HepG2 (cell line): ENCODE results near the gene GEMIN2. TPM values are rescaled to one million over a fixed set of nuclear protein-coding genes. Genes with fewer than 3 reads are reported as not detected.

Experiments used
- FOSL1 ChIP-seq: sonication (generic); formaldehyde crosslinking; IDR thresholded peaks from 2 replicates; pipeline ENCODE4 v1.9.0; 2021; ENCODE audit warnings: missing genetic modification reagents, borderline replicate concordance
- GATA4 ChIP-seq: sonication (generic); IDR thresholded peaks from 2 replicates; pipeline ENCODE4 v1.6.1; 2016; ENCODE audit warnings: antibody characterized with exemption, low read depth, borderline replicate concordance
- HIVEP1 ChIP-seq: sonication (generic); formaldehyde crosslinking; IDR thresholded peaks from 2 replicates; pipeline ENCODE4 v1.4.0; 2020; ENCODE audit warnings: mild to moderate bottlenecking, missing genetic modification reagents
- MTA3 ChIP-seq: sonication (generic); formaldehyde crosslinking; IDR thresholded peaks from 2 replicates; pipeline ENCODE4 v1.4.0; 2020; ENCODE audit warnings: missing genetic modification reagents
- SSRP1 ChIP-seq: IDR thresholded peaks from 2 replicates; pipeline ENCODE4 v1.6.1; 2016; ENCODE audit warnings: control low read depth
- TSC22D2 ChIP-seq: sonication (generic); formaldehyde crosslinking; IDR thresholded peaks from 2 replicates; pipeline ENCODE4 v1.5.1; 2020; ENCODE audit warnings: missing genetic modification reagents, mild to moderate bottlenecking, borderline replicate concordance
- ZNF720 ChIP-seq: sonication (generic); formaldehyde crosslinking; IDR thresholded peaks from 2 replicates; pipeline ENCODE4 v1.4.0; 2020; ENCODE audit warnings: missing genetic modification reagents
- polyA plus RNA-seq, 8 experiments: library from polyadenylated mRNA; depleted of rRNA in 3 of 8; stranded (reverse) in 7 of 8; unstranded in 1 of 8; fragments of >200 nt; fragmentation: Illumina TruSeq in 4 of 8; extraction: Trizol in 4 of 8; gene quantifications; 2 replicates each; pipeline versions ENCODE4 v1.2.1 to v1.2.3, GENCODE V29; 2011 to 2016; ENCODE audit warnings: low read depth in 4 of 8, missing spikeins in 1 of 8, mixed read lengths in 1 of 8; ENCODE audit not compliant: insufficient read depth in 1 of 8
- total RNA-seq, 5 experiments: library from RNA; depleted of rRNA; stranded (reverse); fragments of >200 nt; fragmentation: Illumina TruSeq; extraction: Trizol; gene quantifications; 2 replicates each; pipeline ENCODE4 v1.2.3, GENCODE V29; 2016; ENCODE audit warnings: low read depth in 1 of 5
- TF ChIP-seq, protein P1 (sequence below): IDR thresholded peaks from 2 replicates; pipeline ENCODE4 v1.4.0; 2020; ENCODE audit warnings: mild to moderate bottlenecking, missing genetic modification reagents
- TF ChIP-seq, protein P2 (sequence below): sonication (generic); formaldehyde crosslinking; IDR thresholded peaks from 2 replicates; pipeline ENCODE4 v1.4.0; 2020; ENCODE audit warnings: missing genetic modification reagents
- TF ChIP-seq, protein P3 (sequence below): sonication (generic); formaldehyde crosslinking; IDR thresholded peaks from 2 replicates; pipeline ENCODE4 v1.4.0; 2020; ENCODE audit warnings: missing genetic modification reagents, mild to moderate bottlenecking, borderline replicate concordance
- TF ChIP-seq, protein P4 (sequence below): sonication (generic); formaldehyde crosslinking; IDR thresholded peaks from 2 replicates; pipeline ENCODE4 v1.5.0; 2020; ENCODE audit warnings: mild to moderate bottlenecking, low read depth, missing genetic modification reagents, borderline replicate concordance

GEMIN2 gene
- total and polyA plus RNA-seq, 2 of the 13 experiments (the other 11 are each of a cell fraction or from before 2014, with no cell fraction given) = 54.8 to 110 TPM

DNA sequence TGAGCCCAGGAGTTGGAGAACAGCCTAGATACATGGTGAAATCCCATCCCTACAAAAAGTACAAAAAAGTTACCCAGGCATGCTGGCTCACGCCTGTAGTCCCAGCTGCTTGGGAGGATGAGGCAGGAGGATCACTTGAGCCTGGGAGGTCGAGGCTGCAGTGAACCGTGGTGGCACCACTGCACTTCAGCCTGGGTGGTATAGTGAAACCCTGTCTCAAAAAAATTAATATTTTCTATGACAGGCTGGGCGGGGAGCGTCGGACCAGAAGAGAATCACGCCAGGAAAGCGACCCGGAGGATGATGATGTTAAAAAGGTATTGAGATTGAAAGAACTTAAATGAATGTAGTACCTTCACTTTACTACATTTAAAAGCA is 63.0 kb downstream of the GEMIN2 start (continued):
- TF ChIP-seq, protein P1, sequence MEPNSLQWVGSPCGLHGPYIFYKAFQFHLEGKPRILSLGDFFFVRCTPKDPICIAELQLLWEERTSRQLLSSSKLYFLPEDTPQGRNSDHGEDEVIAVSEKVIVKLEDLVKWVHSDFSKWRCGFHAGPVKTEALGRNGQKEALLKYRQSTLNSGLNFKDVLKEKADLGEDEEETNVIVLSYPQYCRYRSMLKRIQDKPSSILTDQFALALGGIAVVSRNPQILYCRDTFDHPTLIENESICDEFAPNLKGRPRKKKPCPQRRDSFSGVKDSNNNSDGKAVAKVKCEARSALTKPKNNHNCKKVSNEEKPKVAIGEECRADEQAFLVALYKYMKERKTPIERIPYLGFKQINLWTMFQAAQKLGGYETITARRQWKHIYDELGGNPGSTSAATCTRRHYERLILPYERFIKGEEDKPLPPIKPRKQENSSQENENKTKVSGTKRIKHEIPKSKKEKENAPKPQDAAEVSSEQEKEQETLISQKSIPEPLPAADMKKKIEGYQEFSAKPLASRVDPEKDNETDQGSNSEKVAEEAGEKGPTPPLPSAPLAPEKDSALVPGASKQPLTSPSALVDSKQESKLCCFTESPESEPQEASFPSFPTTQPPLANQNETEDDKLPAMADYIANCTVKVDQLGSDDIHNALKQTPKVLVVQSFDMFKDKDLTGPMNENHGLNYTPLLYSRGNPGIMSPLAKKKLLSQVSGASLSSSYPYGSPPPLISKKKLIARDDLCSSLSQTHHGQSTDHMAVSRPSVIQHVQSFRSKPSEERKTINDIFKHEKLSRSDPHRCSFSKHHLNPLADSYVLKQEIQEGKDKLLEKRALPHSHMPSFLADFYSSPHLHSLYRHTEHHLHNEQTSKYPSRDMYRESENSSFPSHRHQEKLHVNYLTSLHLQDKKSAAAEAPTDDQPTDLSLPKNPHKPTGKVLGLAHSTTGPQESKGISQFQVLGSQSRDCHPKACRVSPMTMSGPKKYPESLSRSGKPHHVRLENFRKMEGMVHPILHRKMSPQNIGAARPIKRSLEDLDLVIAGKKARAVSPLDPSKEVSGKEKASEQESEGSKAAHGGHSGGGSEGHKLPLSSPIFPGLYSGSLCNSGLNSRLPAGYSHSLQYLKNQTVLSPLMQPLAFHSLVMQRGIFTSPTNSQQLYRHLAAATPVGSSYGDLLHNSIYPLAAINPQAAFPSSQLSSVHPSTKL (CRISPR knock-in tag) = no peak
- no peak for TF ChIP-seq FOSL1 (CRISPR knock-in tag)
- TF ChIP-seq MTA3 (CRISPR knock-in tag) = no peak
- TF ChIP-seq, protein P2, sequence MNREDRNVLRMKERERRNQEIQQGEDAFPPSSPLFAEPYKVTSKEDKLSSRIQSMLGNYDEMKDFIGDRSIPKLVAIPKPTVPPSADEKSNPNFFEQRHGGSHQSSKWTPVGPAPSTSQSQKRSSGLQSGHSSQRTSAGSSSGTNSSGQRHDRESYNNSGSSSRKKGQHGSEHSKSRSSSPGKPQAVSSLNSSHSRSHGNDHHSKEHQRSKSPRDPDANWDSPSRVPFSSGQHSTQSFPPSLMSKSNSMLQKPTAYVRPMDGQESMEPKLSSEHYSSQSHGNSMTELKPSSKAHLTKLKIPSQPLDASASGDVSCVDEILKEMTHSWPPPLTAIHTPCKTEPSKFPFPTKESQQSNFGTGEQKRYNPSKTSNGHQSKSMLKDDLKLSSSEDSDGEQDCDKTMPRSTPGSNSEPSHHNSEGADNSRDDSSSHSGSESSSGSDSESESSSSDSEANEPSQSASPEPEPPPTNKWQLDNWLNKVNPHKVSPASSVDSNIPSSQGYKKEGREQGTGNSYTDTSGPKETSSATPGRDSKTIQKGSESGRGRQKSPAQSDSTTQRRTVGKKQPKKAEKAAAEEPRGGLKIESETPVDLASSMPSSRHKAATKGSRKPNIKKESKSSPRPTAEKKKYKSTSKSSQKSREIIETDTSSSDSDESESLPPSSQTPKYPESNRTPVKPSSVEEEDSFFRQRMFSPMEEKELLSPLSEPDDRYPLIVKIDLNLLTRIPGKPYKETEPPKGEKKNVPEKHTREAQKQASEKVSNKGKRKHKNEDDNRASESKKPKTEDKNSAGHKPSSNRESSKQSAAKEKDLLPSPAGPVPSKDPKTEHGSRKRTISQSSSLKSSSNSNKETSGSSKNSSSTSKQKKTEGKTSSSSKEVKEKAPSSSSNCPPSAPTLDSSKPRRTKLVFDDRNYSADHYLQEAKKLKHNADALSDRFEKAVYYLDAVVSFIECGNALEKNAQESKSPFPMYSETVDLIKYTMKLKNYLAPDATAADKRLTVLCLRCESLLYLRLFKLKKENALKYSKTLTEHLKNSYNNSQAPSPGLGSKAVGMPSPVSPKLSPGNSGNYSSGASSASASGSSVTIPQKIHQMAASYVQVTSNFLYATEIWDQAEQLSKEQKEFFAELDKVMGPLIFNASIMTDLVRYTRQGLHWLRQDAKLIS (CRISPR knock-in tag) = no peak
- peak; percentile 11; the same call in 1 of the 2 replicates for TF ChIP-seq SSRP1 (CRISPR knock-in tag)
- TF ChIP-seq HIVEP1 (CRISPR knock-in tag) = peak; percentile 49; the same call in 1 of the 2 replicates
- TF ChIP-seq TSC22D2 (CRISPR knock-in tag) = no peak
- TF ChIP-seq ZNF720 (CRISPR knock-in tag) = no peak
- TF ChIP-seq, protein P3, sequence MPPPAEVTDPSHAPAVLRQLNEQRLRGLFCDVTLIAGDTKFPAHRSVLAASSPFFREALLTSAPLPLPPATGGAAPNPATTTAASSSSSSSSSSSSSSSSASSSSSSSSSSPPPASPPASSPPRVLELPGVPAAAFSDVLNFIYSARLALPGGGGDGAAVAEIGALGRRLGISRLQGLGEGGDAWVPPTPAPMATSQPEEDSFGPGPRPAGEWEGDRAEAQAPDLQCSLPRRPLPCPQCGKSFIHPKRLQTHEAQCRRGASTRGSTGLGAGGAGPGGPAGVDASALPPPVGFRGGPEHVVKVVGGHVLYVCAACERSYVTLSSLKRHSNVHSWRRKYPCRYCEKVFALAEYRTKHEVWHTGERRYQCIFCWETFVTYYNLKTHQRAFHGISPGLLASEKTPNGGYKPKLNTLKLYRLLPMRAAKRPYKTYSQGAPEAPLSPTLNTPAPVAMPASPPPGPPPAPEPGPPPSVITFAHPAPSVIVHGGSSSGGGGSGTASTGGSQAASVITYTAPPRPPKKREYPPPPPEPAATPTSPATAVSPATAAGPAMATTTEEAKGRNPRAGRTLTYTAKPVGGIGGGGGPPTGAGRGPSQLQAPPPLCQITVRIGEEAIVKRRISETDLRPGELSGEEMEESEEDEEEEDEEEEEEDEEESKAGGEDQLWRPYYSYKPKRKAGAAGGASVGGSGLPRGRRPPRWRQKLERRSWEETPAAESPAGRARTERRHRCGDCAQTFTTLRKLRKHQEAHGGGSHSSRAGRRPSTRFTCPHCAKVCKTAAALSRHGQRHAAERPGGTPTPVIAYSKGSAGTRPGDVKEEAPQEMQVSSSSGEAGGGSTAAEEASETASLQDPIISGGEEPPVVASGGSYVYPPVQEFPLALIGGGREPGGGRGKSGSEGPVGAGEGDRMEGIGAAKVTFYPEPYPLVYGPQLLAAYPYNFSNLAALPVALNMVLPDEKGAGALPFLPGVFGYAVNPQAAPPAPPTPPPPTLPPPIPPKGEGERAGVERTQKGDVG (CRISPR knock-in tag) = no peak
- TF ChIP-seq, protein P4, sequence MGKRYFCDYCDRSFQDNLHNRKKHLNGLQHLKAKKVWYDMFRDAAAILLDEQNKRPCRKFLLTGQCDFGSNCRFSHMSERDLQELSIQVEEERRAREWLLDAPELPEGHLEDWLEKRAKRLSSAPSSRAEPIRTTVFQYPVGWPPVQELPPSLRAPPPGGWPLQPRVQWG (CRISPR knock-in tag) = no peak
- TF ChIP-seq GATA4 = no peak
